ENCODE data around the gene ARMC6.

- no peak for TF ChIP-seq CTCF (IDR thresholded peaks at IDR 0.05)
- no peak for TF ChIP-seq POLR2A (IDR thresholded peaks at IDR 0.05)
Observed at GRCh38 chr19:19079571-19079970, 46.2 kb downstream of the ARMC6 start.
